ENCODE measurements around the gene B4GALNT1.
"Not testable (repeated sequence)": the region's sequence is repeated elsewhere in the genome, so short reads cannot be mapped to it uniquely, and the experiment has no call there.

B4GALNT1 gene

GRCh38 chr12:57636731-57637130 is 3.7 kb upstream of the B4GALNT1 start:
- DNase-seq: not testable (repeated sequence)

- DNase-seq: peak in 1 of 5 experiments; percentile 36
Measured at GRCh38 chr12:57632073-57632957, 686 bp downstream of the B4GALNT1 start.

GRCh38 chr12:57631566-57632072 is 1.4 kb downstream of the B4GALNT1 start:
- DNase-seq: no peak

GRCh38 chr12:57630891-57631433 is 2.0 kb downstream of the B4GALNT1 start:
- no peak for DNase-seq

GRCh38 chr12:57629897-57630471 is 3.0 kb downstream of the B4GALNT1 start:
- DNase-seq: no peak

- DNase-seq: no peak
Measured at GRCh38 chr12:57628280-57629191, 4.5 kb downstream of the B4GALNT1 start.

- DNase-seq: peak in 1 of 5 experiments; percentile 32
Measured at GRCh38 chr12:57627501-57628279, 5.3 kb downstream of the B4GALNT1 start.

GRCh38 chr12:57626921-57627445 is 6.0 kb downstream of the B4GALNT1 start:
- no peak for DNase-seq

GRCh38 chr12:57626111-57626920 is 6.7 kb downstream of the B4GALNT1 start:
- DNase-seq: no peak

GRCh38 chr12:57625261-57626032 is 7.6 kb downstream of the B4GALNT1 start:
- DNase-seq: no peak

- no peak for DNase-seq
Measured at GRCh38 chr12:57624441-57625220, 8.4 kb downstream of the B4GALNT1 start.

- no peak for DNase-seq
Measured at GRCh38 chr12:57623811-57624390, 9.1 kb downstream of the B4GALNT1 start.

GRCh38 chr12:57623385-57623784 is 9.6 kb downstream of the B4GALNT1 start:
- DNase-seq: no peak

GRCh38 chr12:57622293-57623245 is 10.4 kb downstream of the B4GALNT1 start:
- DNase-seq: no peak

GRCh38 chr12:57621497-57622292 is 11.3 kb downstream of the B4GALNT1 start:
- peak in 4 of 5 experiments; percentile 33 to 46 (median 41) for DNase-seq

GRCh38 chr12:57620936-57621496 is 12.0 kb downstream of the B4GALNT1 start:
- no peak for DNase-seq

Measured in T-helper 2 cell (primary cell).